Measurements from ENCODE around the gene VWF.

The VWF gene

GRCh38 chr12:5910790-5911548 lies 213.5 kb downstream of the VWF start:
- DNase-seq (ENCODE audit: low read depth), result no peak

GRCh38 chr12:5909560-5909959 lies 214.9 kb downstream of the VWF start:
- no peak for DNase-seq (ENCODE audit: low read depth)

- DNase-seq (ENCODE audit: low read depth), result no peak
Measured at GRCh38 chr12:5908251-5908650, 216.2 kb downstream of the VWF start.

DNA sequence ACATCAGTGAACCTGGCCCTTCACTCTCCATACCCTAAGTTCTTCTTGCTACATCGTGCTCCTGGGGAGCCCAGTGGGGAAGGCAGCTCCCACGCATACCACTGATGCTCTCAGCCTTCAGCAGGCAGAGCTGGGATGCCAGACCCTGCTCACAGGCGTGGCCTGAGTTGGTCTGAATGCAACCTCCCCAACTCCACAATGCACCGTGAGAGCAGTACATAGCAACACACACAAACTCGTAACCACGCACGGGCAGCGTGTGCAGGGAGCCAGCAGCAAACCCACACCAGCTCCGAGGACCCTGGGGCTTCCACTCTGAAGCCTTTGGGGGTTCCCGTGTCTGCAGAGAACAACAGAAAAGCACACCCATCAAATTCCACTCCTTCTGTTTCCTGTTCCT lies 216.7 kb downstream of the VWF start:
- no peak for DNase-seq (ENCODE audit: low read depth)

GRCh38 chr12:5905757-5906156 lies 218.7 kb downstream of the VWF start:
- no peak for DNase-seq (ENCODE audit: low read depth)

GRCh38 chr12:5904969-5905368 lies 219.5 kb downstream of the VWF start:
- DNase-seq (ENCODE audit: low read depth), result no peak

- no peak for DNase-seq (ENCODE audit: low read depth)
Measured at GRCh38 chr12:5904441-5904840, 220.0 kb downstream of the VWF start.

DNA sequence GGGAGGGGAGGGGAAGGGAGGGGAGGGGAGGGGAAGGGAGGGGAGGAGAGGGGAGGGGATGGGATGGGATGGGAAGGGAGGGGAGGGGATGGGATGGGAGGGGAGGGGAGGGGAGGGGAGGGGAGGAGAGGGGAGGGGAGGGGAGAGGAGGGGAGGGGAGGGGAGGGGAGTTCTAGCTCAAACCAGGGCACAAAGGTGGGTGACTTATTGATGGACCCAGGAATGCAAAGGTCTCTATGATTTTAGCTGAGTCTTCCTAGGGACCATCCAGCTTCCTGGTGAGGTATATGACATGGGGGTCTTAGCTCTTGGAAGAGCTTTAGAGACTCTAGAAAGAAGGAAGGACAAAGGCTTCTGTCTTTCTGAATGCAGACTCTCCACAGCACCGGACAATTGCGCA lies 221.7 kb downstream of the VWF start:
- no peak for DNase-seq (ENCODE audit: low read depth)

- DNase-seq (ENCODE audit: low read depth), result no peak
Measured at GRCh38 chr12:5901416-5901815, 223.1 kb downstream of the VWF start.

- DNase-seq (ENCODE audit: low read depth), result no peak
Measured at GRCh38 chr12:5900533-5901205, 223.8 kb downstream of the VWF start.

- DNase-seq (ENCODE audit: low read depth), result no peak
Measured at GRCh38 chr12:5900076-5900475, 224.4 kb downstream of the VWF start.

DNA sequence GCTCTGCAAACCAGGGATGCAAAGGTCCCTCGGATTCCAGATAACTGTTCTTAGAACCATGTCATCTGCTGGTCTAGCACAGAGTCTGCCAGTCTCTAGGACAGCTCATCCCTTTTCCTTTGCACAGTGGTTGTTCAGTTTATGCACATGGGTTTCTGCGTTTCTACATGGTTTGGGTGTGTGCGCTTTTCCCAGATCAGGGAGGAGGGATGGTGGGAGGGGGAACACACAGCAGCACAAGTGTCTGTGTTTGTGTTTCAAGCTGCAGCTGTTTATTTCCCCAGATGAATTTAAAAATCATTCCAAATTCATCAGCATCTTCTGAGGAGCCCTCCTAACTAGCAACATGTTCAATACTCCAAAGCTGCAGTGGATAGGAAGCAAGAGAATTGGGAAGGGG lies 224.8 kb downstream of the VWF start:
- DNase-seq (ENCODE audit: low read depth), result no peak

GRCh38 chr12:5898874-5899273 lies 225.6 kb downstream of the VWF start:
- no peak for DNase-seq (ENCODE audit: low read depth)
